ENCODE results near the gene CYP19A1. TPM values are rescaled to one million over a fixed set of nuclear protein-coding genes. Genes with fewer than 3 reads are reported as not detected.

The CYP19A1 gene
- total RNA-seq, 1 experiment from 2014 or later = not detected

DNA sequence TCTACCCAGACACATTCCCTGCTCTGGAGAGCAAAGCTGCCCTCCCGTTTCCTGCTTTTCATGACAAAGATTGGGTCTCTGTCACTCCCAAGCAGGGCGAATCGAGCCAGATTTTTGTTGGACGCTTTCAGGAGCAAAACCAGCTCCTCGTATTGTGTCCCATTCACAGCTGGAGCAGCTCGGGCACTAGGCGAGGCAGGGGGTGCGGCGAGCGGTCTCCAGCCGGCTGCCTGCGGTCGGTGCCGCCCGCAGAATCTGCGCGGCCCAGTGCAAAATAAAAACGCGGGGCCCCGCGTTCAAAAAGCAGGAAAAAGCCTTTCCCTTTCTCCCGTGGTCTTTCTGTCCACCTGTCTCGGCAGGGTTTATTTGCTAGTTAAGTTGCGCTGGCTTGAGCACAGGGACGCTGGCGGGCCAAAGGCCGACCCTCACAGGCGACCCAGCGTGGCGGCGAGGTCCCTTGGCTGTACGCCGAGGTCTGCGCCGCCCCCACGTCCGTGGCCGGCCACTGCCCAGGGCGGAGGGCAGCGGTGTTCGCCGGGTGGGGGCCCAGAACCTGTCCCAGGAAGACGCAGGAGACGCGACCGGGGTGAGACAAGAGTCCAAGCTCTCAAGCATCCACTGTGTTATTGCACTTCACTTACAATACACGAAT is 71.2 kb downstream of the CYP19A1 start:
- TF ChIP-seq TCF7L2 (IDR thresholded peaks at IDR 0.05; ENCODE audit: low read depth, low read length) (no peak), POLR2AphosphoS5 (IDR thresholded peaks at IDR 0.05; ENCODE audit: low read depth, low read length) (no peak), SIN3A (IDR thresholded peaks at IDR 0.05; ENCODE audit: borderline replicate concordance, insufficient read depth, low read depth, low read length) (no peak)
- TF ChIP-seq, protein P1, sequence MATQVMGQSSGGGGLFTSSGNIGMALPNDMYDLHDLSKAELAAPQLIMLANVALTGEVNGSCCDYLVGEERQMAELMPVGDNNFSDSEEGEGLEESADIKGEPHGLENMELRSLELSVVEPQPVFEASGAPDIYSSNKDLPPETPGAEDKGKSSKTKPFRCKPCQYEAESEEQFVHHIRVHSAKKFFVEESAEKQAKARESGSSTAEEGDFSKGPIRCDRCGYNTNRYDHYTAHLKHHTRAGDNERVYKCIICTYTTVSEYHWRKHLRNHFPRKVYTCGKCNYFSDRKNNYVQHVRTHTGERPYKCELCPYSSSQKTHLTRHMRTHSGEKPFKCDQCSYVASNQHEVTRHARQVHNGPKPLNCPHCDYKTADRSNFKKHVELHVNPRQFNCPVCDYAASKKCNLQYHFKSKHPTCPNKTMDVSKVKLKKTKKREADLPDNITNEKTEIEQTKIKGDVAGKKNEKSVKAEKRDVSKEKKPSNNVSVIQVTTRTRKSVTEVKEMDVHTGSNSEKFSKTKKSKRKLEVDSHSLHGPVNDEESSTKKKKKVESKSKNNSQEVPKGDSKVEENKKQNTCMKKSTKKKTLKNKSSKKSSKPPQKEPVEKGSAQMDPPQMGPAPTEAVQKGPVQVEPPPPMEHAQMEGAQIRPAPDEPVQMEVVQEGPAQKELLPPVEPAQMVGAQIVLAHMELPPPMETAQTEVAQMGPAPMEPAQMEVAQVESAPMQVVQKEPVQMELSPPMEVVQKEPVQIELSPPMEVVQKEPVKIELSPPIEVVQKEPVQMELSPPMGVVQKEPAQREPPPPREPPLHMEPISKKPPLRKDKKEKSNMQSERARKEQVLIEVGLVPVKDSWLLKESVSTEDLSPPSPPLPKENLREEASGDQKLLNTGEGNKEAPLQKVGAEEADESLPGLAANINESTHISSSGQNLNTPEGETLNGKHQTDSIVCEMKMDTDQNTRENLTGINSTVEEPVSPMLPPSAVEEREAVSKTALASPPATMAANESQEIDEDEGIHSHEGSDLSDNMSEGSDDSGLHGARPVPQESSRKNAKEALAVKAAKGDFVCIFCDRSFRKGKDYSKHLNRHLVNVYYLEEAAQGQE (IDR thresholded peaks at IDR 0.05; ENCODE audit: insufficient read depth in 1 of 2, low read depth in 2 of 2, low read length in 1 of 2) = no peak
- TF ChIP-seq, protein P2, sequence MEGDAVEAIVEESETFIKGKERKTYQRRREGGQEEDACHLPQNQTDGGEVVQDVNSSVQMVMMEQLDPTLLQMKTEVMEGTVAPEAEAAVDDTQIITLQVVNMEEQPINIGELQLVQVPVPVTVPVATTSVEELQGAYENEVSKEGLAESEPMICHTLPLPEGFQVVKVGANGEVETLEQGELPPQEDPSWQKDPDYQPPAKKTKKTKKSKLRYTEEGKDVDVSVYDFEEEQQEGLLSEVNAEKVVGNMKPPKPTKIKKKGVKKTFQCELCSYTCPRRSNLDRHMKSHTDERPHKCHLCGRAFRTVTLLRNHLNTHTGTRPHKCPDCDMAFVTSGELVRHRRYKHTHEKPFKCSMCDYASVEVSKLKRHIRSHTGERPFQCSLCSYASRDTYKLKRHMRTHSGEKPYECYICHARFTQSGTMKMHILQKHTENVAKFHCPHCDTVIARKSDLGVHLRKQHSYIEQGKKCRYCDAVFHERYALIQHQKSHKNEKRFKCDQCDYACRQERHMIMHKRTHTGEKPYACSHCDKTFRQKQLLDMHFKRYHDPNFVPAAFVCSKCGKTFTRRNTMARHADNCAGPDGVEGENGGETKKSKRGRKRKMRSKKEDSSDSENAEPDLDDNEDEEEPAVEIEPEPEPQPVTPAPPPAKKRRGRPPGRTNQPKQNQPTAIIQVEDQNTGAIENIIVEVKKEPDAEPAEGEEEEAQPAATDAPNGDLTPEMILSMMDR (IDR thresholded peaks at IDR 0.05) = no peak
- in situ Hi-C loops (cut with HindIII; ENCODE audit: low pct_unique_long_range_greater_than_20kb, low sequenced_read_pairs) (no loop called here), intact Hi-C loops (cut with micrococcal nuclease; ENCODE audit: unreplicated experiment) (no loop called here)
- BruUV-seq (replicated peaks) = no TSS peak
- Histone ChIP-seq H3K9me3 (ENCODE audit: control insufficient read depth, insufficient read depth, low read depth, low read length) (no peaks in the 10 kb centered on the region), H3K36me3 (ENCODE audit: control insufficient read depth, insufficient read depth, low read length) (no peaks in the 10 kb centered on the region), H3K27me3 (ENCODE audit: control insufficient read depth, insufficient read depth, low read length) (peaks cover 13% of the 10 kb centered on the region), H3K27ac (ENCODE audit: low read length) (no peak overlapping the region), H3K4me1 (ENCODE audit: control insufficient read depth, insufficient read depth, low read length) (no peaks in the 10 kb centered on the region), H3K4me3 (ENCODE audit: low read depth in 2 of 2, low read length in 2 of 2) (peak overlapping the region; percentile 31 to 46)
- ATAC-seq (peak; percentile 53), DNase-seq (ENCODE audit: low read depth, low spot score) (no peak)
- ChIA-PET CTCF (no interaction called here), POLR2A (no interaction called here)

- H3K36me3 ChIP-seq (ENCODE audit: control insufficient read depth, insufficient read depth, low read length) = no peaks in the 10 kb centered on the region
- no TSS peak for BruUV-seq (replicated peaks)
- DNase-seq (ENCODE audit: low read depth, low spot score) = no peak
- H3K27me3 ChIP-seq (ENCODE audit: control insufficient read depth, insufficient read depth, low read length) = peaks cover 13% of the 10 kb centered on the region
- H3K4me1 ChIP-seq (ENCODE audit: control insufficient read depth, insufficient read depth, low read length) = no peaks in the 10 kb centered on the region
- peak; percentile 15; the same call in 1 of the 2 replicates for ATAC-seq
- intact Hi-C loops (cut with micrococcal nuclease; ENCODE audit: unreplicated experiment) = no loop called here
- in situ Hi-C loops (cut with HindIII; ENCODE audit: low pct_unique_long_range_greater_than_20kb, low sequenced_read_pairs) = no loop called here
- TF ChIP-seq SIN3A (IDR thresholded peaks at IDR 0.05; ENCODE audit: borderline replicate concordance, insufficient read depth, low read depth, low read length) (no peak), POLR2AphosphoS5 (IDR thresholded peaks at IDR 0.05; ENCODE audit: low read depth, low read length) (no peak), TCF7L2 (IDR thresholded peaks at IDR 0.05; ENCODE audit: low read depth, low read length) (no peak)
- TF ChIP-seq, protein P2 (IDR thresholded peaks at IDR 0.05) = no peak
- TF ChIP-seq, protein P1 (IDR thresholded peaks at IDR 0.05; ENCODE audit: insufficient read depth in 1 of 2, low read depth in 2 of 2, low read length in 1 of 2) = no peak
- peak overlapping the region in 1 of 2 experiments; percentile 46; a peak in 3 of 4 replicates for H3K4me3 ChIP-seq (ENCODE audit: low read depth in 2 of 2, low read length in 2 of 2)
- CTCF ChIA-PET = interaction anchor here (0.6 to 1.0 kb wide), 2 partner anchors 15 to 116 kb away, joined by 3 to 4 read pairs; no protein-coding TSS in a partner anchor
- POLR2A ChIA-PET = no interaction called here
- no peak overlapping the region for H3K27ac ChIP-seq (ENCODE audit: low read length)
- no peaks in the 10 kb centered on the region for H3K9me3 ChIP-seq (ENCODE audit: control insufficient read depth, insufficient read depth, low read depth, low read length)
Measured at GRCh38 chr15:51266656-51267050, 71.7 kb downstream of the CYP19A1 start.
